Measurements from ENCODE around the gene KCNH6.

DNA sequence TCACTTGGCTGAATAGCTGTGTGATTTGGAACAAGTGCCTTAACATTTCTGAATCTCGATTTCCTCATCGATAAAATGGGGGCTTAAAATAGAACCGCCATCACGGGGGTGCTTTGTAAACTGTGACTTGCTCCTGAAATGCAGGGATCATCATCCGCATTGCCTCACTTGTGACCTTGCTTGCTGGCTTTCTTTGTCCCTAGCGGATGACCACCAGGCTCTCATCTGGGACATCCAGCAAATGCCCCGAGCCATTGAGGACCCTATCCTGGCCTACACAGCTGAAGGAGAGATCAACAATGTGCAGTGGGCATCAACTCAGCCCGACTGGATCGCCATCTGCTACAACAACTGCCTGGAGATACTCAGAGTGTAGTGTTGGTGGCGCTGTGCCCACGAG, 65.6 kb downstream of the KCNH6 start:
- no peak for TF ChIP-seq GATA3 (IDR thresholded peaks at IDR 0.05; ENCODE audit: low read depth, low read length)
- TF ChIP-seq GATA2 (IDR thresholded peaks at IDR 0.05; ENCODE audit: low read depth, low read length), result no peak
